RWPE2 (cell line): Measurements from ENCODE around the gene INTS11.

Experiments used
- ATAC-seq: fragments of 200-7000 bp; cut with Tn5 transposase; 3 replicates; pipeline ENCODE4 v1.9.1; 2021; ENCODE audit warnings: low read depth
- DNase-seq: peaks from one replicate; pipeline ENCODE4 v3.0.0-alpha.2; 2020; ENCODE audit warnings: low spot score
- H3K27ac ChIP-seq: fragments of 450-650 bp; 2 replicates; pipeline ENCODE4 v1.5.1; 2017; ENCODE audit warnings: mild to moderate bottlenecking; ENCODE audit not compliant: poor library complexity, severe bottlenecking
- H3K27me3 ChIP-seq: fragments of 250-450 bp; sonication (Bioruptor Pico); 2 replicates; pipeline ENCODE4 v1.5.1; 2021; ENCODE audit warnings: mild to moderate bottlenecking, moderate library complexity; ENCODE audit not compliant: insufficient read depth, poor library complexity, severe bottlenecking
- H3K36me3 ChIP-seq: fragments of 250-450 bp; sonication (Bioruptor Pico); 2 replicates; pipeline ENCODE4 v1.5.1; 2020; ENCODE audit warnings: low read depth, mild to moderate bottlenecking, moderate library complexity
- H3K4me1 ChIP-seq: fragments of 250-450 bp; sonication (Bioruptor Pico); 2 replicates; pipeline ENCODE4 v1.5.1; 2021; ENCODE audit warnings: mild to moderate bottlenecking, moderate library complexity; ENCODE audit not compliant: insufficient read depth, poor library complexity, severe bottlenecking
- H3K4me3 ChIP-seq: fragments of 250-450 bp; sonication (Bioruptor Pico); 2 replicates; pipeline ENCODE4 v1.5.1; 2021; ENCODE audit warnings: mild to moderate bottlenecking, moderate library complexity; ENCODE audit not compliant: severe bottlenecking
- H3K9me3 ChIP-seq: fragments of 250-450 bp; sonication (Bioruptor Pico); 2 replicates; pipeline ENCODE4 v1.5.1; 2021; ENCODE audit warnings: mild to moderate bottlenecking, moderate library complexity; ENCODE audit not compliant: severe bottlenecking
- TF ChIP-seq, protein P1 (sequence below): fragments of 450-650 bp; IDR thresholded peaks from one replicate; pipeline ENCODE4 v1.5.1; 2017; ENCODE audit warnings: mild to moderate bottlenecking, moderate library complexity; ENCODE audit not compliant: poor library complexity, severe bottlenecking

Gene INTS11

GRCh38 chr1:1336931-1337792 is 12.7 kb upstream of the INTS11 start:
- H3K4me3 ChIP-seq, result no peak overlapping the region
- no peaks in the 10 kb centered on the region for H3K9me3 ChIP-seq
- peaks cover 46% of the 10 kb centered on the region for H3K36me3 ChIP-seq

DNA sequence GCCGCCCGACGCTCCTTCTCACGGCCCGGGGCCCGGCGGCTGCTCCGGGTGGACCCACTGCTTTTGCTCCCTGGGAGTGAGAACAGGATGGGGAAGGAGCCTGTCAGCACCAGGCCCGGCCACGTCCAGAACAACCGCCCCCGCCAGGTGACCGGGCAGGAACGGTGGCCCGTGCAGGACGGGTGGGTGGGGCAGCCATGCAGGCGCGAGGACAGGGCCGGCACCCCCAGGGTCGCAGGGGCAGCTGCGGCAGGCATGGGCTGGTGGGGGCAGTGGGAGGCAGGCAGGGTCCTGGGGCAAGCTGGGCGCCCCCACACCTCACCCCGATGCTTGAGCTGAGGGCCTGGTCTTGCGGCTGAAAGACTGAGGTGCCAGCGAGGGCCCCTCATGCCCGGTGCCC is 12.0 kb upstream of the INTS11 start:
- Histone ChIP-seq H3K36me3 (peaks cover 42% of the 10 kb centered on the region), H3K4me1 (peaks cover 8% of the 10 kb centered on the region), H3K27me3 (no peaks in the 10 kb centered on the region), H3K4me3 (no peak overlapping the region), H3K27ac (no peak overlapping the region), H3K9me3 (no peaks in the 10 kb centered on the region)
- no peak for DNase-seq
- no peak for ATAC-seq
- TF ChIP-seq, protein P1, sequence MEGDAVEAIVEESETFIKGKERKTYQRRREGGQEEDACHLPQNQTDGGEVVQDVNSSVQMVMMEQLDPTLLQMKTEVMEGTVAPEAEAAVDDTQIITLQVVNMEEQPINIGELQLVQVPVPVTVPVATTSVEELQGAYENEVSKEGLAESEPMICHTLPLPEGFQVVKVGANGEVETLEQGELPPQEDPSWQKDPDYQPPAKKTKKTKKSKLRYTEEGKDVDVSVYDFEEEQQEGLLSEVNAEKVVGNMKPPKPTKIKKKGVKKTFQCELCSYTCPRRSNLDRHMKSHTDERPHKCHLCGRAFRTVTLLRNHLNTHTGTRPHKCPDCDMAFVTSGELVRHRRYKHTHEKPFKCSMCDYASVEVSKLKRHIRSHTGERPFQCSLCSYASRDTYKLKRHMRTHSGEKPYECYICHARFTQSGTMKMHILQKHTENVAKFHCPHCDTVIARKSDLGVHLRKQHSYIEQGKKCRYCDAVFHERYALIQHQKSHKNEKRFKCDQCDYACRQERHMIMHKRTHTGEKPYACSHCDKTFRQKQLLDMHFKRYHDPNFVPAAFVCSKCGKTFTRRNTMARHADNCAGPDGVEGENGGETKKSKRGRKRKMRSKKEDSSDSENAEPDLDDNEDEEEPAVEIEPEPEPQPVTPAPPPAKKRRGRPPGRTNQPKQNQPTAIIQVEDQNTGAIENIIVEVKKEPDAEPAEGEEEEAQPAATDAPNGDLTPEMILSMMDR, result no peak

More at GRCh38 chr1:1336931-1337792, 12.7 kb upstream of the INTS11 start:
- Histone ChIP-seq H3K4me1 (peaks cover 5% of the 10 kb centered on the region), H3K27ac (no peak overlapping the region), H3K27me3 (no peaks in the 10 kb centered on the region)
- DNase-seq, result no peak
- TF ChIP-seq, protein P1, result no peak
- ATAC-seq, result no peak

GRCh38 chr1:1335792-1336248 is 11.4 kb upstream of the INTS11 start:
- Histone ChIP-seq H3K27me3 (no peaks in the 10 kb centered on the region), H3K27ac (no peak overlapping the region), H3K9me3 (no peaks in the 10 kb centered on the region), H3K36me3 (peaks cover 36% of the 10 kb centered on the region), H3K4me1 (peaks cover 15% of the 10 kb centered on the region), H3K4me3 (no peak overlapping the region)
- TF ChIP-seq, protein P1, result no peak
- DNase-seq (no peak), ATAC-seq (no peak)

GRCh38 chr1:1335283-1335682 is 10.8 kb upstream of the INTS11 start:
- no peaks in the 10 kb centered on the region for H3K27me3 ChIP-seq
- H3K4me3 ChIP-seq, result no peak overlapping the region
- H3K4me1 ChIP-seq, result peaks cover 17% of the 10 kb centered on the region
- no peak for ATAC-seq
- DNase-seq, result no peak
- TF ChIP-seq, protein P1, result no peak
- no peaks in the 10 kb centered on the region for H3K9me3 ChIP-seq
- peaks cover 31% of the 10 kb centered on the region for H3K36me3 ChIP-seq
- H3K27ac ChIP-seq, result no peak overlapping the region

GRCh38 chr1:1334835-1335234 is 10.4 kb upstream of the INTS11 start:
- H3K27ac ChIP-seq, result no peak overlapping the region
- no peaks in the 10 kb centered on the region for H3K27me3 ChIP-seq
- no peak overlapping the region for H3K4me3 ChIP-seq
- H3K36me3 ChIP-seq, result peaks cover 27% of the 10 kb centered on the region
- no peaks in the 10 kb centered on the region for H3K9me3 ChIP-seq
- ATAC-seq (no peak), DNase-seq (no peak)
- peaks cover 17% of the 10 kb centered on the region for H3K4me1 ChIP-seq
- TF ChIP-seq, protein P1, result no peak
